ENCODE results near the gene RTP5.

DNA sequence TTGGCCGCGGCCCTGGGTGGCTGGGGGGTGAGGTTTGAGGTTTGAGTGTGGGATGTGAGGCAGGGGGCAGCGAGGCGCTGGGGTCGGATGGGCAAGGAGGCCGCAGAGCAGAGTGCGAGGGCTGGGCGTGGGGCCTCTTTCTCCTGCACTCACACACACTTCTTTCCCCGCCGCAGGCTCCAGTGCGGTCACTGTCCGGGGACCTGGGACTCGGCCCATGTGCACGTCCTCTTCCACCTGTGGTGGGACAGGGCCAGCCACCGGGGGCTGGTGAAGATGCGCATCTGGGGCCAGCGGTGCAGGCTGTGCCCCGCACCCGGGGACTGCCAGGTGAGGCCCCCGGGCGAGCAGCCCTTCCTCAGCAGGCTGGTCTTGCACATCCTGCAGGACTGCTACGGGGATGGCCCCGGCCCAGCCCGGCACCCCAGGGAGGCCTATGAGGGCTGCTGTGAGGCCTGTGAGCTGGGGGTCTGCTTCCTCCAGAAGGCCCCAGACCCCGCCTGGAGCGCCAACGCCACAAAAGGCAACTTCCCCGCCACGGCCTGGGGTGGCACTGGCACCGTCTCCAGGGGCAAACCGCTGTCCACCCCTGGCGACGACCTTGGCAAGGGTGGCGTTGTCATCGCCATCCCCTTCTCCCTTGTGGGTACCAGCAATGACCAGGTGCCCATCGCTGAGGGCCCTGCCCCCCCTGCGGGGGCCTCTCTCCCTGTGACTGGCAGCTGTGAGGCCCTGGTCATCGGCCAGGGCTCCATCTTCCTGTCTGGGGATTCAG is 2.2 kb downstream of the RTP5 start:
- TF ChIP-seq, protein P1, sequence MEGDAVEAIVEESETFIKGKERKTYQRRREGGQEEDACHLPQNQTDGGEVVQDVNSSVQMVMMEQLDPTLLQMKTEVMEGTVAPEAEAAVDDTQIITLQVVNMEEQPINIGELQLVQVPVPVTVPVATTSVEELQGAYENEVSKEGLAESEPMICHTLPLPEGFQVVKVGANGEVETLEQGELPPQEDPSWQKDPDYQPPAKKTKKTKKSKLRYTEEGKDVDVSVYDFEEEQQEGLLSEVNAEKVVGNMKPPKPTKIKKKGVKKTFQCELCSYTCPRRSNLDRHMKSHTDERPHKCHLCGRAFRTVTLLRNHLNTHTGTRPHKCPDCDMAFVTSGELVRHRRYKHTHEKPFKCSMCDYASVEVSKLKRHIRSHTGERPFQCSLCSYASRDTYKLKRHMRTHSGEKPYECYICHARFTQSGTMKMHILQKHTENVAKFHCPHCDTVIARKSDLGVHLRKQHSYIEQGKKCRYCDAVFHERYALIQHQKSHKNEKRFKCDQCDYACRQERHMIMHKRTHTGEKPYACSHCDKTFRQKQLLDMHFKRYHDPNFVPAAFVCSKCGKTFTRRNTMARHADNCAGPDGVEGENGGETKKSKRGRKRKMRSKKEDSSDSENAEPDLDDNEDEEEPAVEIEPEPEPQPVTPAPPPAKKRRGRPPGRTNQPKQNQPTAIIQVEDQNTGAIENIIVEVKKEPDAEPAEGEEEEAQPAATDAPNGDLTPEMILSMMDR (conservative IDR thresholded peaks at IDR 0.05 in 1 of 2, IDR thresholded peaks at IDR 0.05 in 1 of 2; ENCODE audit: low read depth in 1 of 2, low read length in 2 of 2) = no peak
- no peak for TF ChIP-seq EZH2 (IDR thresholded peaks at IDR 0.05; ENCODE audit: low read length, missing control alignments)

Measured in fibroblast of lung (primary cell).